ENCODE data around the gene KDF1. TPM values are rescaled to one million over a fixed set of nuclear protein-coding genes. Genes with fewer than 3 reads are reported as not detected.

Gene KDF1
- total and polyA plus RNA-seq, 2 of the 13 experiments (the other 11 are each of a cell fraction or from before 2014, with no cell fraction given) = 1.9 to 4.9 TPM

DNA sequence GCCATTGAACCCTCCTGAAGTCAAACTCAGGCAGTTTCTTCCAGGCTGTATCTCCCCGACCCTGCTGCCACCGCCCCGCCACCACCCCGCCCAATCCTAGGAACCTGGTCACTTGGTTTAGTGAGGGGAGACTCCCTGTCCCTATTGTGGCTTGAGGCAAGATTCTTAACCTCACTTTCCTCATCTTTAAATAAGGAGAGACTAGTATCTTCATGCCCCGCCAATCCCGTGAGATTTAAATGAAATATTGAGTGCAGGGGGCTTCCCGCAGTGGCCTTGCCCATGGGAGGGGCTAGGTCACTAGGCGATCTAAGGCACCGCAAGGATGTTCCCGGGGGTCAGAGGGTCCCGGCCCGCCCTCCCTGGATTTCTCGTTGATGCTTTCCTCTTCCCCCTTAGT, 998 bp downstream of the KDF1 start (continued):
- TF ChIP-seq NONO (IDR thresholded peaks at IDR 0.05) = no peak
- TF ChIP-seq NONO (CRISPR knock-in tag; conservative IDR thresholded peaks at IDR 0.05) = no peak
- TF ChIP-seq ZMAT3 (CRISPR knock-in tag; conservative IDR thresholded peaks at IDR 0.05) = no peak
- TF ChIP-seq ZNF451 (CRISPR knock-in tag; IDR thresholded peaks at IDR 0.05) = no peak
- no peak for TF ChIP-seq DNMT1 (CRISPR knock-in tag; IDR thresholded peaks at IDR 0.05)
- no peak for TF ChIP-seq SRF (IDR thresholded peaks at IDR 0.05; ENCODE audit: low read depth, low read length)
- no peak for TF ChIP-seq GATA4 (IDR thresholded peaks at IDR 0.05; ENCODE audit: borderline replicate concordance, low read depth)

GRCh38 chr1:26957306-26957705, 3.0 kb downstream of the KDF1 start:
- no peaks in the 10 kb centered on the region for H4K20me1 ChIP-seq (ENCODE audit: insufficient read depth, low read length)
- no peak overlapping the region for H3K27ac ChIP-seq (ENCODE audit: extremely low read length, insufficient read depth, low read length)
- ATAC-seq = no peak
- DNase-seq (ENCODE audit: low spot score) = no peak
- 87% methylated on average over 3 of the region's 3 CpGs for WGBS (ENCODE audit: low lambda C conversion rate)
- H3K9me3 ChIP-seq (ENCODE audit: low read length) = no peaks in the 10 kb centered on the region
- no peak overlapping the region for H3K4me2 ChIP-seq (ENCODE audit: low read depth, low read length)
- H3K4me1 ChIP-seq (ENCODE audit: insufficient read depth, low read length) = peaks cover 41% of the 10 kb centered on the region
- no peak overlapping the region for H3K4me3 ChIP-seq (replicated peaks in 1 of 3; ENCODE audit: insufficient read depth in 1 of 3, low read depth in 2 of 3, low read length in 3 of 3)
- no peaks in the 10 kb centered on the region for H3K36me3 ChIP-seq (replicated peaks in 1 of 2; ENCODE audit: control insufficient read depth in 1 of 2, insufficient read depth in 2 of 2, low read length in 2 of 2)
- FAIRE-seq = no peak
- ChIA-PET CTCF (ENCODE audit: low intra/inter-chr PET ratio, low total read pairs) (no interaction called here), POLR2A (no interaction called here)
- in situ Hi-C loops (cut with HindIII; ENCODE audit: extremely low pct_ligation_motif_present, low pct_unique_long_range_greater_than_20kb) (no loop called here), intact Hi-C loops (cut with micrococcal nuclease; ENCODE audit: unreplicated experiment) (no loop called here)
- no peaks in the 10 kb centered on the region for H3K79me2 ChIP-seq (ENCODE audit: insufficient read depth, low read length)
- H3K9ac ChIP-seq (ENCODE audit: insufficient read depth, low read depth, low read length) = no peak overlapping the region
- no peak overlapping the region for H2AFZ ChIP-seq (ENCODE audit: low read length)
- no TSS peak for BruUV-seq (replicated peaks)
- no peaks in the 10 kb centered on the region; a peak in 1 of 5 replicates for H3K27me3 ChIP-seq (ENCODE audit: control insufficient read depth in 1 of 2, insufficient read depth in 2 of 2, low read length in 2 of 2)
- TF ChIP-seq, protein P1, sequence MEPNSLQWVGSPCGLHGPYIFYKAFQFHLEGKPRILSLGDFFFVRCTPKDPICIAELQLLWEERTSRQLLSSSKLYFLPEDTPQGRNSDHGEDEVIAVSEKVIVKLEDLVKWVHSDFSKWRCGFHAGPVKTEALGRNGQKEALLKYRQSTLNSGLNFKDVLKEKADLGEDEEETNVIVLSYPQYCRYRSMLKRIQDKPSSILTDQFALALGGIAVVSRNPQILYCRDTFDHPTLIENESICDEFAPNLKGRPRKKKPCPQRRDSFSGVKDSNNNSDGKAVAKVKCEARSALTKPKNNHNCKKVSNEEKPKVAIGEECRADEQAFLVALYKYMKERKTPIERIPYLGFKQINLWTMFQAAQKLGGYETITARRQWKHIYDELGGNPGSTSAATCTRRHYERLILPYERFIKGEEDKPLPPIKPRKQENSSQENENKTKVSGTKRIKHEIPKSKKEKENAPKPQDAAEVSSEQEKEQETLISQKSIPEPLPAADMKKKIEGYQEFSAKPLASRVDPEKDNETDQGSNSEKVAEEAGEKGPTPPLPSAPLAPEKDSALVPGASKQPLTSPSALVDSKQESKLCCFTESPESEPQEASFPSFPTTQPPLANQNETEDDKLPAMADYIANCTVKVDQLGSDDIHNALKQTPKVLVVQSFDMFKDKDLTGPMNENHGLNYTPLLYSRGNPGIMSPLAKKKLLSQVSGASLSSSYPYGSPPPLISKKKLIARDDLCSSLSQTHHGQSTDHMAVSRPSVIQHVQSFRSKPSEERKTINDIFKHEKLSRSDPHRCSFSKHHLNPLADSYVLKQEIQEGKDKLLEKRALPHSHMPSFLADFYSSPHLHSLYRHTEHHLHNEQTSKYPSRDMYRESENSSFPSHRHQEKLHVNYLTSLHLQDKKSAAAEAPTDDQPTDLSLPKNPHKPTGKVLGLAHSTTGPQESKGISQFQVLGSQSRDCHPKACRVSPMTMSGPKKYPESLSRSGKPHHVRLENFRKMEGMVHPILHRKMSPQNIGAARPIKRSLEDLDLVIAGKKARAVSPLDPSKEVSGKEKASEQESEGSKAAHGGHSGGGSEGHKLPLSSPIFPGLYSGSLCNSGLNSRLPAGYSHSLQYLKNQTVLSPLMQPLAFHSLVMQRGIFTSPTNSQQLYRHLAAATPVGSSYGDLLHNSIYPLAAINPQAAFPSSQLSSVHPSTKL (CRISPR knock-in tag; IDR thresholded peaks at IDR 0.05) = no peak
- TF ChIP-seq ZBTB7B (CRISPR knock-in tag; IDR thresholded peaks at IDR 0.05) (no peak), POLR2AphosphoS2 (IDR thresholded peaks at IDR 0.05; ENCODE audit: low read depth, low read length) (no peak), RARG (CRISPR knock-in tag; IDR thresholded peaks at IDR 0.05; ENCODE audit: low read depth) (no peak), PCBP2 (optimal IDR thresholded peaks at IDR 0.05; ENCODE audit: low read depth, low read length, poor library complexity, severe bottlenecking) (no peak)
- TF ChIP-seq, protein P2, sequence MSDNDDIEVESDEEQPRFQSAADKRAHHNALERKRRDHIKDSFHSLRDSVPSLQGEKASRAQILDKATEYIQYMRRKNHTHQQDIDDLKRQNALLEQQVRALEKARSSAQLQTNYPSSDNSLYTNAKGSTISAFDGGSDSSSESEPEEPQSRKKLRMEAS (IDR thresholded peaks at IDR 0.05) = no peak
